OCI-M1 (cell line): Measurements from ENCODE around the gene KASH5.

ENCODE experiments used
- DNase-seq: peaks from one replicate; lab custom pipeline; 2025; lab: John Stamatoyannopoulos, UW

Gene KASH5

GRCh38 chr19:49387936-49388372 is at the start of gene KASH5:
KASH5 (plus strand) TSS chr19:49388249; CDS start chr19:49390884, 2,635 bp downstream.
- DNase-seq, result no peak

GRCh38 chr19:49338691-49339300 is 49.3 kb upstream of the KASH5 start:
- DNase-seq, result no peak

- no peak for DNase-seq
These were observed 48.6 kb upstream of the KASH5 start for GRCh38 chr19:49339301-49340068.

GRCh38 chr19:49340069-49340864 is 47.8 kb upstream of the KASH5 start:
- DNase-seq, result no peak

- DNase-seq, result no peak
These were observed 47.0 kb upstream of the KASH5 start for GRCh38 chr19:49340865-49341718.

- DNase-seq, result no peak
These were observed 45.7 kb upstream of the KASH5 start for GRCh38 chr19:49342291-49342721.

GRCh38 chr19:49343123-49343522 is 44.9 kb upstream of the KASH5 start:
- no peak for DNase-seq

- no peak for DNase-seq
These were observed 43.3 kb upstream of the KASH5 start for GRCh38 chr19:49344505-49345423.

- DNase-seq, result no peak
These were observed 40.9 kb upstream of the KASH5 start for GRCh38 chr19:49347191-49347590.

- peak; percentile 45 for DNase-seq
These were observed 40.2 kb upstream of the KASH5 start for GRCh38 chr19:49347835-49348234.

GRCh38 chr19:49348305-49349189 is 39.5 kb upstream of the KASH5 start:
- no peak for DNase-seq

GRCh38 chr19:49349567-49349966 is 38.5 kb upstream of the KASH5 start:
- no peak for DNase-seq

- DNase-seq, result no peak
These were observed 32.1 kb upstream of the KASH5 start for GRCh38 chr19:49355909-49356353.

GRCh38 chr19:49356382-49356781 is 31.7 kb upstream of the KASH5 start:
- no peak for DNase-seq

GRCh38 chr19:49357186-49357585 is 30.9 kb upstream of the KASH5 start:
- no peak for DNase-seq

GRCh38 chr19:49359851-49360820 is 27.9 kb upstream of the KASH5 start:
- DNase-seq, result no peak

- DNase-seq, result peak; percentile 27
These were observed 26.5 kb upstream of the KASH5 start for GRCh38 chr19:49361438-49362047.
